Measurements from ENCODE around the gene OR4D9.

Gene OR4D9

DNA sequence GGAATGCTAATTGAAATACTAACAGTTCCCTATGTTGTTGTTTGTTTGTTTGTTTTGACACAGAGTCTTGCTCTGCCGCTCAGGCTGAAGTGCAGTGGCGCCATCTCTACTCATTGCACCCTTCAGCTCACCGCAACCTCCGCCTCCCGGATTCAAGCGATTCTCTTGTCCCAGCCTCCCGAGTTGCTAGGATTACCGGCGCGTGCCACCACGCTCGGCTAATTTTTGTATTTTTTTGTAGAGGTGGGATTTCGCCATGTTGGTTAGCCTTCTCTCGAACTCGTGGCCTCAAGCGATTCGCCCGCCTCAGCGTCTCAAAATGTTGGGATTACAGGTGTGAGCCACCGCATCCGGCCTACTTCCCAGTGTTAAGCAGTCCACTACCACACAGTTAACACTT is 42.0 kb downstream of the OR4D9 start:
- DNase-seq: no peak
- H3K9me3 ChIP-seq: no peaks in the 10 kb centered on the region
- H3K27me3 ChIP-seq: no peaks in the 10 kb centered on the region
- no peaks in the 10 kb centered on the region for H3K4me1 ChIP-seq
- no peaks in the 10 kb centered on the region for H3K36me3 ChIP-seq
- H3K4me3 ChIP-seq (ENCODE audit: low read depth, low read length): no peak overlapping the region
- TF ChIP-seq, protein P1, sequence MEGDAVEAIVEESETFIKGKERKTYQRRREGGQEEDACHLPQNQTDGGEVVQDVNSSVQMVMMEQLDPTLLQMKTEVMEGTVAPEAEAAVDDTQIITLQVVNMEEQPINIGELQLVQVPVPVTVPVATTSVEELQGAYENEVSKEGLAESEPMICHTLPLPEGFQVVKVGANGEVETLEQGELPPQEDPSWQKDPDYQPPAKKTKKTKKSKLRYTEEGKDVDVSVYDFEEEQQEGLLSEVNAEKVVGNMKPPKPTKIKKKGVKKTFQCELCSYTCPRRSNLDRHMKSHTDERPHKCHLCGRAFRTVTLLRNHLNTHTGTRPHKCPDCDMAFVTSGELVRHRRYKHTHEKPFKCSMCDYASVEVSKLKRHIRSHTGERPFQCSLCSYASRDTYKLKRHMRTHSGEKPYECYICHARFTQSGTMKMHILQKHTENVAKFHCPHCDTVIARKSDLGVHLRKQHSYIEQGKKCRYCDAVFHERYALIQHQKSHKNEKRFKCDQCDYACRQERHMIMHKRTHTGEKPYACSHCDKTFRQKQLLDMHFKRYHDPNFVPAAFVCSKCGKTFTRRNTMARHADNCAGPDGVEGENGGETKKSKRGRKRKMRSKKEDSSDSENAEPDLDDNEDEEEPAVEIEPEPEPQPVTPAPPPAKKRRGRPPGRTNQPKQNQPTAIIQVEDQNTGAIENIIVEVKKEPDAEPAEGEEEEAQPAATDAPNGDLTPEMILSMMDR (IDR thresholded peaks at IDR 0.05; ENCODE audit: low read depth, low read length): no peak

DNA sequence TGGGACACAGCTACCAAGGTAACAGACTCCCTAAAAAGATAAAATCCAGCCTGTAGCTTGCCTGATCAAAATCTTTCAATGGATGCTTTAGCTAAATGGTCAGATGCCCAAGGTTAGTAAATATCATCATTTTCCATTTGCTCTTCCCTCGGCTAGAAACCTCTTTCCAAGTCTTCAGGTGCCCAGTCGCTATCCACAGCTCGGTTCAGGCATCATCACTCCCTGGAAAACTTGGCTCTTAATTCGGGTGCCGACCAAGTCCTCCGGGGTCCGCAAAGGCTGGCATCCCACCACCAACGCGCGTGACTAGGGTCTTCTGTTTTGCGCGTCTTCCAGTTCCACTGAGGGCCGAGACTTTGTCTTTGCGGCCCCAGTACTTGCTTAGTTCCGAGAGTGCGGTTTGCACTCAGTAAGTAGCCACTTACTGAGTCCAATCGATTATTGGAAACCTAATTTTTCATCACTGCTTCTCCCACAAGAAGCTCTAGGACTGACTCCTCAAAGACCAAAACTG is 44.3 kb downstream of the OR4D9 start:
- TF ChIP-seq, protein P1 (IDR thresholded peaks at IDR 0.05; ENCODE audit: low read depth, low read length): no peak
- Histone ChIP-seq H3K4me1 (no peaks in the 10 kb centered on the region), H3K4me3 (ENCODE audit: low read depth, low read length) (peak overlapping the region; percentile 86), H3K36me3 (no peaks in the 10 kb centered on the region), H3K27me3 (no peaks in the 10 kb centered on the region), H3K9me3 (no peaks in the 10 kb centered on the region)
- no peak for DNase-seq

DNA sequence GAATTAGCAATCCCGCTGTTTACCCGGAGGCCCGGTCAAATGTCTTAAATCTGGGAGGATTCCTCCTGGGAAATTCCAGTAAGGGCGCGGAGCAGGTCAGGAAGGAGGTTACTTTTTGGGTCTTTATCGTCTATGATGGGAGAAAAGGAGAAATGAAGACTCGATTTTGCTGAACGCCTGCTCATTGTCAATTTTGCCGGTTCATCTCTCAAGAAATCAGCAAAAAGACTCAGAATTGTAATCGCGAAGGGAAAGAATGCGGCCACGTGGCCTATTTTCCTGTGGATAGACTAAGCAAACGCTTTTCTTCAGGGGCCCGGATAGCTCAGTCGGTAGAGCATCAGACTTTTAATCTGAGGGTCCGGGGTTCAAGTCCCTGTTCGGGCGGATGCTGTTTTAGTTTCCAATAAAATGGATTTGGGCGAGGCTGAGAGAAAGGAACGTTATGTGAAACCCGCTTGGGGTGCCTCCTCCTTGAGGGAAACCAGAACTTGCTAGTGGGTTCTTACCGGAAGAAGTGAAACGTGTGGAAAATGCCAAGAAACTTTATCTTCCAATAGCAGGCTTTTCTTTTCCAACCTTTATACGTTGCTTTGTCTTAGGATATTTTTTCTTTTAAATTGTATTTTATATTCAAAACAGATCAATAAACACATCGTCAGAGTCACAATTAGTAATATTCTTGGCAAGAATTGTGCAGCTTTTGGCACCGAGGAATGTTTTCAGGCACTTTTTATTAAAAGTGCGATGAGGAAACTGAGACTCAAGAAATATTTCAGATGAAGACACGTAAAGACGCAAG is 45.0 kb downstream of the OR4D9 start:
- no peaks in the 10 kb centered on the region for H3K27me3 ChIP-seq
- H3K36me3 ChIP-seq: no peaks in the 10 kb centered on the region
- TF ChIP-seq, protein P1 (IDR thresholded peaks at IDR 0.05; ENCODE audit: low read depth, low read length): no peak
- DNase-seq: peak; percentile 63
- peak overlapping the region; percentile 86 for H3K4me3 ChIP-seq (ENCODE audit: low read depth, low read length)
- H3K4me1 ChIP-seq: no peaks in the 10 kb centered on the region
- H3K9me3 ChIP-seq: no peaks in the 10 kb centered on the region

DNA sequence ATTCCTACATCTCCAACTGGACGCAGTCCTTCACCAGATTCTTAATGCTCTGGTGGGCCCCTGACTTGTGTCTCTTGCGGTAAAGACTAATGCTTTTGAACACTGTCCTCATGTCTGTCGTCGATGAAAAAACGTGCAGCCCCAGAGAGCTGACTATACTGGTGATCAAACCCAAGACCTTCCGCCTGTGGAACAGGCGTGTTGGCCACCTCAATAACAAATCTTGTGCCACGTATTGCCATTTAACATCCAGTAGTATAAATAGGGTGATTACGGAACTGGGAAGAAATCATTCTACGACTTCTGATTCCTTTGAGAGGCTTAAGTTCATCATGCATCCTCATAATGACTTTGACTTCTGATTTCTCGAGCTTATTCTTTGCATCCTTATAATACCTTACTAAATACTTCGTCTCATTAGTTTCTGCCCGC is 45.6 kb downstream of the OR4D9 start:
- TF ChIP-seq, protein P1 (IDR thresholded peaks at IDR 0.05; ENCODE audit: low read depth, low read length): no peak
- Histone ChIP-seq H3K4me3 (ENCODE audit: low read depth, low read length) (peak overlapping the region; percentile 50), H3K36me3 (no peaks in the 10 kb centered on the region), H3K4me1 (no peaks in the 10 kb centered on the region), H3K9me3 (no peaks in the 10 kb centered on the region), H3K27me3 (no peaks in the 10 kb centered on the region)
- no peak for DNase-seq

DNA sequence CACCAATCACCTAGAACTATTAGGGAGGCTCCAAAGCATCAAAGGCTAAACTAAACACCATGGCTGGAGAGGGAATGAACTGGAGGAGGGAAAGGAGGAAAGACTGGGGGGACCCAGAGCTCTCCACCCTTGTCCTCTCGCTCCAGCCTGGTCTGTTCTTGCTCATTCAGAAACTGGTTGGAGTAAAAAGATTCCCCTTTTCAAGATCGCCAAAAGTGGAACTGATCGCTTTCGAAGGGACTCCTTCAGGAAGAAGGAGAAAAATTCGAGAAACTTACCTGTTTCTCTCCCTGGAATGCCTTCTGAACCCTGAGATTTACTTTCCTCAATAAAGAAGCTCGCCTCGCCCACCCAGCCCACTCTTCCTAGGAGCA is 46.9 kb downstream of the OR4D9 start:
- Histone ChIP-seq H3K4me3 (ENCODE audit: low read depth, low read length) (no peak overlapping the region), H3K4me1 (no peaks in the 10 kb centered on the region), H3K36me3 (no peaks in the 10 kb centered on the region), H3K27me3 (no peaks in the 10 kb centered on the region), H3K9me3 (no peaks in the 10 kb centered on the region)
- DNase-seq: no peak
- TF ChIP-seq, protein P1 (IDR thresholded peaks at IDR 0.05; ENCODE audit: low read depth, low read length): no peak

DNA sequence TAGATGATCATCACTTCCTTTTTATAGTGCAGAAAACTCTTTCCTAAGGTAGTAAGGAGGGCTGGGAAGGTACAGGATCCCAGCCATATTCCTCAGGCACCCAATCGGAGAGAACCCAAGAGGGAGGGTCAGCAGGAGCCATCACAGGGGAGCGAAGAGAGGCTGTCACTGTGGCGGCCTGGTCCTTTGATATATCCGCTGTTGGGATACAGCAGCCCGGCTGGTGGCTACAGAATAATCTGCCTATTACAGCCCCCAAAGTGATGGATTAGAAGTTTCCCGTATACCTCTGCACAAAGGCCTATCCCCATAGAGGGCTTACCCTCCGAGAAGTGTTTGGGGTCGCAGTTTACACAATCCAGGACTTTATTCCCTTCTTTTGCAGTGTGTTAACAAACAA is 48.5 kb downstream of the OR4D9 start:
- no peak for DNase-seq
- Histone ChIP-seq H3K4me3 (ENCODE audit: low read depth, low read length) (peak overlapping the region; percentile 44), H3K27me3 (no peaks in the 10 kb centered on the region), H3K4me1 (no peaks in the 10 kb centered on the region), H3K36me3 (no peaks in the 10 kb centered on the region), H3K9me3 (no peaks in the 10 kb centered on the region)
- TF ChIP-seq, protein P1 (IDR thresholded peaks at IDR 0.05; ENCODE audit: low read depth, low read length): no peak
